RWPE1 (cell line): ENCODE data around the gene COL25A1.

Experiments
- CTCF ChIA-PET: fragments of 350-600 bp; sonication (Branson Sonifier 250); formaldehyde crosslinking; extraction: SDS; loops from one replicate; lab custom pipeline; 2021; lab: Yijun Ruan, JAX
- POLR2A ChIA-PET: fragments of 400-600 bp; formaldehyde crosslinking; extraction: SDS; loops from one replicate; lab custom pipeline; 2020; ENCODE audit warnings: antibody characterized with exemption; ENCODE audit not compliant: low non-redundant PET; lab: Yijun Ruan, JAX
- DNase-seq: peaks from one replicate; pipeline ENCODE4 v3.0.0; 2012; ENCODE audit warnings: low spot score
- H3K27ac ChIP-seq: fragments of 450-650 bp; 2 replicates; pipeline ENCODE4 v1.5.1; 2017
- TF ChIP-seq, protein P1 (sequence below): fragments of 450-650 bp; conservative IDR thresholded peaks from 2 replicates; pipeline ENCODE4 v1.5.1; 2017; ENCODE audit warnings: low read depth, mild to moderate bottlenecking

COL25A1 gene

DNA sequence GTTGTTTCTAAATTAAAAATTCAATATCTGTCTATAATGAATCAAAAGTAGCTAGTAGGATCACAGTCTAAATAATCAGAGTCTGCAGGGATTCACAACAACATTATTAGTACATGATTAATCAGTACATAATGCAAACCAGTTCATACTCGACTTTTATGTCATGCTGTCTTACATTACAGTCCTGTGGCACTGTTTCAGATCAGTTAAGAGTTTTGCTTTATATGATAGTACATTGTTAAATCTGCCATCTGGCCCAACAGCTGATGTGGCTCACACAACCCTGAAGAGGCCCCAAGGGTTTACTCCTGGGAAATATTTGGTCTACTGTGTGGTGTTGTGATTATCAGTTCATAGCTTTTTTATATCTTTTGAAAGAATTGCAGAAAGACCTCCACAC lies 292.5 kb downstream of the COL25A1 start:
- no peak overlapping the region for H3K27ac ChIP-seq
- ChIA-PET CTCF (interaction anchor here (0.5 kb wide), 2 partner anchors 71 to 175 kb away, joined by 3 read pairs; no protein-coding TSS in a partner anchor), POLR2A (no interaction called here)
- DNase-seq: no peak
- TF ChIP-seq, protein P1, sequence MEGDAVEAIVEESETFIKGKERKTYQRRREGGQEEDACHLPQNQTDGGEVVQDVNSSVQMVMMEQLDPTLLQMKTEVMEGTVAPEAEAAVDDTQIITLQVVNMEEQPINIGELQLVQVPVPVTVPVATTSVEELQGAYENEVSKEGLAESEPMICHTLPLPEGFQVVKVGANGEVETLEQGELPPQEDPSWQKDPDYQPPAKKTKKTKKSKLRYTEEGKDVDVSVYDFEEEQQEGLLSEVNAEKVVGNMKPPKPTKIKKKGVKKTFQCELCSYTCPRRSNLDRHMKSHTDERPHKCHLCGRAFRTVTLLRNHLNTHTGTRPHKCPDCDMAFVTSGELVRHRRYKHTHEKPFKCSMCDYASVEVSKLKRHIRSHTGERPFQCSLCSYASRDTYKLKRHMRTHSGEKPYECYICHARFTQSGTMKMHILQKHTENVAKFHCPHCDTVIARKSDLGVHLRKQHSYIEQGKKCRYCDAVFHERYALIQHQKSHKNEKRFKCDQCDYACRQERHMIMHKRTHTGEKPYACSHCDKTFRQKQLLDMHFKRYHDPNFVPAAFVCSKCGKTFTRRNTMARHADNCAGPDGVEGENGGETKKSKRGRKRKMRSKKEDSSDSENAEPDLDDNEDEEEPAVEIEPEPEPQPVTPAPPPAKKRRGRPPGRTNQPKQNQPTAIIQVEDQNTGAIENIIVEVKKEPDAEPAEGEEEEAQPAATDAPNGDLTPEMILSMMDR: no peak

DNA sequence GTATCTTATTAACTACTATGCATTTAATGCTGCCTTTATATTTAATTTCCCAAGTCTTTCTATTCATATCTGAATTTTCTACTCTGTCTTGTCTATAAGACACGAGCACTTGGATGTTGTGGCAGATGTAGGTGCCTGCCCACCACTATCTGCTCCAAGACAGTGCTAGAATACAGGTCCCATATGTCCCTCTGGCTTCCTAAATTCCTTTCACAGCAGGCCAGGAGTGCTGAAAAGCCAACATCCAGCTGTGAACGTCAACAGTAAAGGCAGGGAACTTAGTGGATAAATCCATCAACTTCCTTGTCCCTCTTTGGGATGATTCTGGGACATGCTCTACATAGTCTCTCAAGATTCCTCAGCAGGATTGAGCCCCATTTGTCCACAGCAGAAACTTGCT lies 294.5 kb downstream of the COL25A1 start:
- ChIA-PET CTCF (no interaction called here), POLR2A (no interaction called here)
- DNase-seq: no peak
- H3K27ac ChIP-seq: no peak overlapping the region
- TF ChIP-seq, protein P1: no peak

DNA sequence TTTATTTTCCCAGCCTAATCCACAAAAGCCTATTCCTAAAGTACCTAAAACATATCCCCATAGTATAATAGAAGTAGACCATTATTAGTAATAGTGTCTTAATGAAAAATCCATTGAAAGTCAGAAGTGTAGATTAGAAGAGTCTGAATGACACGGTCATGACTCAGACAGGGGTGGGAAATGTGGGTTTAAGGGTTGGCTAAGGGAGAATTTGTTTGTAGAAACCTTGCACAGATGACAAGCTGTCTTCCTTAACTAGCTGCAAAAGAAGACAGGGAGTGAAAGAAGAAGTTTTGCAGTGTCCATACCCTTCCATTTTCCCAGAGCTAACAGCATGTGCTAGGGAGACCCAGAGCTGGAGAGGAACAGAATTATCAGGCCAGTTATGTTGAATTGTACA lies 296.9 kb downstream of the COL25A1 start:
- ChIA-PET CTCF (no interaction called here), POLR2A (no interaction called here)
- peak; percentile 36 for DNase-seq
- no peak overlapping the region for H3K27ac ChIP-seq
- TF ChIP-seq, protein P1: no peak

DNA sequence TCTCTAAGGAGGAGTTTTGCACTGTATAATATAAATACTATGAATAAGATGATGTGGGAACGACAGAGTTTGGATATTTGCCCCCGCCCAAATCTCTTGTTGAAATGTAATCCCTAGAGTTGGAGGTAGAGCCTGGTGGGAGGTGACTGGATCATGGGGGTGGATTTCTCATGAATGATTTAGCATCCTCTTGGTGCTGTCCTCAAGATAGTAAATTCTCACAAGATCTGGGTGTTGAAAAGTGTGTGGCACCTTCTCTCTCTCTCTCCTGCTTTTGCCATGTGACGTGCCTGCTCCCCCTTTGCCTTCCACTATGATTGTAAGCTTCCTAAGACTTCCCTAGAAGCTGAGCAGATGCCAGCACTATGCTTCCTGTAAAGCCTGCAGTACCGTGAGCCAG lies 298.0 kb downstream of the COL25A1 start:
- H3K27ac ChIP-seq: no peak overlapping the region
- DNase-seq: no peak
- ChIA-PET POLR2A (no interaction called here), CTCF (no interaction called here)
- TF ChIP-seq, protein P1: no peak

DNA sequence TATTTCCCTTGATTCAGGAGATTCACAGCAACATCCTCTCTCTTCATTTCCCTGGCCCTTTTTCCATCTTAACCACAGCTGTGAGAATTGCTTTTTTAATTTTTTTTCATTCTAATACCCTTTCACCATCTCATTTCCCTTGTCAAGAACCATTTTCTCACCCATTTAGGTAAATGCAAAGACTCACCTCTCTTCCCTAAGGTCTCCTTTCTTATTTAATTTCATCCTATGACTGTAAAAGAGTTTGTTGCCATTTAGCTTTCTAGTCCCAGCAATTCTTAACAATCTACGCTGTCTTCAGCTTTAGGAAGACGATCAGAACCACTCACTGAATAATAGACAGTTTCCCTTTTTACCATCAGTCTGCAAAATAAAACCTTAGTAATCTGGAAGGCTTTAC lies 298.5 kb downstream of the COL25A1 start:
- DNase-seq: no peak
- POLR2A ChIA-PET: no interaction called here
- CTCF ChIA-PET: no interaction called here

DNA sequence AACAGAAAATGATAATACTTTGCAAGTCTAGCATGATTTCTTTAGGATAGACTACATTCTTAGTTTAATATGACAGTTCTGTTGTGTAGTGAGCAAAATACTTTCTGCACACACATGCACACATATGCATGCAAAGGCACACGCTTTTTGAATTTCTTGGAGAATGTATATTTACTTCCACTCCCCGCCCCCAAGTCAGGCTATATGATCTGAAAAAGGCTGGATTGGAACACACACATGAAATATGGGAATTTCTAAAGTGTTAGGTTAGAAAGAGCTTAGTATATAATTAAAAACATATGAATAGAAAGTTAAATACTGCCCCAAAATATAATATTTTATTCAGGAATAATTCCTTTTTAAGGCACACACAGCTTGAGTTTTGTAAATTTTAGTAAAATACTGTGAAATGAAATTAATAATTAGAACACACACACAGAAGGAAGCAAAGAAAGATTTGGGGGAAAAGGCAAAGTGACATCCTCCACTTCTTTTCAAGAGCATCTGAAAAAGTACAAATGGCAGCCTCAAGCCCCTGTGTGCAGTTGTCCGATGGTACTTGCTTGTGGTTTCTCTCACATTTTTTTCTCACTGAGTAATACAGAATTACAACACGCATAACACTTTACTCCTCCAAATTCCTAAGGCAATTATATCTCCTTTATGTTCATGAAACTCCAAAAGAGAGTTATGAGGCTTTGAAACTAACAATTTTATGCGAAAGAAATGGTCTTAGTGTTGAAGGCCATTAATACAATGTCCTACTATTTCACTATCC lies 310.7 kb downstream of the COL25A1 start:
- ChIA-PET CTCF (no interaction called here), POLR2A (no interaction called here)
- H3K27ac ChIP-seq: no peak overlapping the region
- TF ChIP-seq, protein P1: no peak
- peak; percentile 21 for DNase-seq

More for the DNA sequence above, 298.5 kb downstream of the COL25A1 start:
- TF ChIP-seq, protein P1: no peak
- no peak overlapping the region for H3K27ac ChIP-seq
